Gastrocnemius medialis (tissue), 4 donors: ENCODE measurements around the gene ZFYVE21.

Experiments used
- CTCF ChIP-seq, 5 experiments: fragments of 450-650 bp in 3 of 5; fragments of 200-600 bp in 2 of 5; sonication (generic) in 2 of 5; IDR thresholded peaks in 4 of 5; conservative IDR thresholded peaks in 1 of 5; 1 replicate in 4 of 5; 2 replicates in 1 of 5; pipeline ENCODE4 v1.5.1; 2016 to 2019; ENCODE audit warnings: antibody characterized with exemption in 5 of 5, mild to moderate bottlenecking in 3 of 5, moderate library complexity in 3 of 5
- POLR2A ChIP-seq, 2 donors: fragments of 450-650 bp; IDR thresholded peaks; one replicate each; pipeline ENCODE4 v1.6.1; 2017; ENCODE audit warnings: antibody characterized with exemption in 2 of 2, mild to moderate bottlenecking in 2 of 2, moderate library complexity in 2 of 2

GRCh38 chr14:103703433-103704385, 11.9 kb upstream of the ZFYVE21 start:
- TF ChIP-seq CTCF (IDR thresholded peaks at IDR 0.05 in 4 of 5, conservative IDR thresholded peaks at IDR 0.05 in 1 of 5) (no peak), POLR2A (IDR thresholded peaks at IDR 0.05) (no peak)
